ENCODE measurements around the gene PPP3CA. TPM values are rescaled to one million over a fixed set of nuclear protein-coding genes. Genes with fewer than 3 reads are reported as not detected.
A peak's percentile ranks its signal among the peaks of the same experiment; 100 is the strongest.

PPP3CA gene
- total RNA-seq, 1 donor, result 64.4 TPM

DNA sequence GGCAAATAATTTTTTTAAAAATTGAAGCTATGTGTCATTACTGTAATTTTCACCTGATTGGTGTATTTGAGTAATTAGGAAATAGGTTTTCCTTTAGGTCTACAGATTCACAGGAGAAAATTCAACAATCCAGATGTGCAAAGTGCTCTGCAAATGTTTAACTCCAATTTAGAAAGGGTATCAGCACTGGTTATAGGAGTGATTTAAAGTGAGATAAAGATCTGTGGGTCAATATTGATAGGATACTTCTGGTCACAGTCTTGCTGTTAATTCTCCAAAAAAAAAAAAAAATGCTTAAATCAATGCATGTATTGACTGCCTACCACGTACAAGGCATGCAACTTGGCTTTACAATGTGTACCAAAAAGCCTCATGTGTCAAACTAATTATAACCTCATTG, 271.3 kb downstream of the PPP3CA start:
- no peak for TF ChIP-seq CTCF (IDR thresholded peaks at IDR 0.05; ENCODE audit: insufficient read depth, low read length)
- DNase-seq (ENCODE audit: low read depth), result no peak
- no peak overlapping the region for H3K4me3 ChIP-seq (ENCODE audit: low read depth, low read length)

- no peak for TF ChIP-seq CTCF (IDR thresholded peaks at IDR 0.05; ENCODE audit: insufficient read depth, low read length)
- H3K4me3 ChIP-seq (ENCODE audit: low read depth, low read length), result no peak overlapping the region
- no peak for DNase-seq (ENCODE audit: low read depth)
Observed at GRCh38 chr4:101075536-101075935, 271.8 kb downstream of the PPP3CA start.

DNA sequence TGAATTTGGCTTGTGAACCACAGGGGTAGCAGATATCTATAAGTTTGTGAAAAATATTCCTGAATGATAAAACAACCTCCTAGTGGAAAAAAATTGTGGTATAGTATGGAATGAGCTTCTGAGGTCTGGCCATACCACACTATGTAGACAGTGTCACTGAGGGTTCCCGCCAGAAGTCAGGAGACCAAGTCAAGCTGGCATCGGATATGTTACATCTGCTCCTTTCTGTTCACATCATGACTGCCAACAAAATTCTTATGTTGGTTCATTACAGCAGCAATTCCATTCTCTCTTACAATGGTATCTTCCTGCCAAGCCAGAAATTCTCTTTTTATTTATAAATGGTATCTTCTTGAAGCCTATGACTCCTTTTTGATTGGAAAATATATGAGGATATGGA, 273.0 kb downstream of the PPP3CA start:
- no peak overlapping the region for H3K4me3 ChIP-seq (ENCODE audit: low read depth, low read length)
- DNase-seq (ENCODE audit: low read depth), result no peak
- TF ChIP-seq CTCF (IDR thresholded peaks at IDR 0.05; ENCODE audit: insufficient read depth, low read length), result no peak

- no peak for TF ChIP-seq CTCF (IDR thresholded peaks at IDR 0.05; ENCODE audit: insufficient read depth, low read length)
- no peak overlapping the region for H3K4me3 ChIP-seq (ENCODE audit: low read depth, low read length)
- DNase-seq (ENCODE audit: low read depth), result peak; percentile 7
Observed at GRCh38 chr4:101071241-101071640, 276.1 kb downstream of the PPP3CA start.

DNA sequence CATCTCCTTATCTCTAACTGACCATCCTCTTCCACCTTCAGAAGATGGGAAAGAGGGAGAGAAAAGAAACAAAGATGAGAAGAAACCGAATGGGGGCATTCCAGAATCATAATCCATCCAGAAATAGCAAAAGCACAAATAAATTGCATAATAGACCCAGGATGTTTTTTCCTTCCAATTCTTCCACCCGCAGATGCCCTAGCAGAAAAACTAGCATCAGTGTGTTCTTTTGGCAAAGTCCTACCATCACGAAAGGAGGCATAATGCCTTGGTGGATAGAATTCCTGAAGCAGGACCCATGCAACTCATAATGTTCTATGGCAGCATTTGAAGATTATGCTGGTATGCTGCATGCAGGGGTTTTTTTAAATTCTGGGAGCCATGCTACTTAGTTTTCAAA, 279.2 kb downstream of the PPP3CA start:
- no peak for TF ChIP-seq CTCF (IDR thresholded peaks at IDR 0.05; ENCODE audit: insufficient read depth, low read length)
- no peak overlapping the region for H3K4me3 ChIP-seq (ENCODE audit: low read depth, low read length)
- no peak for DNase-seq (ENCODE audit: low read depth)

GRCh38 chr4:101067383-101067782, 279.9 kb downstream of the PPP3CA start:
- no peak overlapping the region for H3K4me3 ChIP-seq (ENCODE audit: low read depth, low read length)
- no peak for DNase-seq (ENCODE audit: low read depth)

More at GRCh38 chr4:101067383-101067782, 279.9 kb downstream of the PPP3CA start:
- TF ChIP-seq CTCF (IDR thresholded peaks at IDR 0.05; ENCODE audit: insufficient read depth, low read length), result no peak

Measured in fibroblast of the aortic adventitia (primary cell).